Measurements from ENCODE around the gene CCDC97.

DNA sequence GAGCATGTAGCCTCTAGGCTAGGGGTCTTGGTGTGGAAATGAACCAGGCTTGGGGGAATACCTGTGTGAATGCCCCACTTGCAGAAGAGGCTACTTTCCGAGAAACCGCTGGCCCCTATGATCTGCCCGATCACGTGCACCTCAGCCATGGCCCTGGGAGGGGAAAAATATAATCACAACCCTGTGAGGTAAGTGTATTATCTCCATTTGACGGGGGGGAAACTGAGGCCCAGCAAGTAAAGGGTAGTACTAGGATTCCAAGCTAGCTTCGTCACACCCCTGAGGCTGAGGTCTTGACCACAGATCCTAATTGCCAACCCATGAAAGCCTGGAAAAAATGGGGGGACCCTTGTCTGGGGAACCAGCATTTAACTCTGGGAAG lies 53.4 kb downstream of the CCDC97 start:
- TF ChIP-seq CTCF (IDR thresholded peaks at IDR 0.05; ENCODE audit: poor library complexity) (no peak), EZH2 (IDR thresholded peaks at IDR 0.05; ENCODE audit: borderline replicate concordance) (no peak)

All from hepatocyte (in vitro differentiated cells).